ENCODE measurements around the gene GTF2IRD1.

GRCh38 chr7:74572301-74572979 lies 118.7 kb downstream of the GTF2IRD1 start:
- TF ChIP-seq TAF1 (IDR thresholded peaks at IDR 0.05; ENCODE audit: borderline replicate concordance, low read depth, low read length) (no peak), POLR2A (IDR thresholded peaks at IDR 0.05; ENCODE audit: low read depth, low read length) (no peak)
